Measurements from ENCODE around the gene PAFAH2.

Gene PAFAH2
- 10.9 to 20.6 reads per million in 2 donors for total RNA-seq

GRCh38 chr1:25997828-25998761, at the start of gene PAFAH2:
Gene PAFAH2 (minus strand): TSS chr1:25998063. CDS start chr1:25990816, 7,247 bp downstream.
- peak; percentile 87 to 100 (median 95) for DNase-seq

GRCh38 chr1:26047278-26047874, 49.5 kb upstream of the PAFAH2 start:
- no peak for DNase-seq

- DNase-seq: no peak
Observed at GRCh38 chr1:26046246-26047095, 48.6 kb upstream of the PAFAH2 start.

- peak in 1 of 5 experiments; percentile 16 for DNase-seq
Observed at GRCh38 chr1:26045722-26046245, 47.9 kb upstream of the PAFAH2 start, which contains the start of gene SLC30A2. Gene SLC30A2 (minus strand): TSS chr1:26046118. CDS start chr1:26045896, 222 bp downstream.

- DNase-seq: no peak
Observed at GRCh38 chr1:26044971-26045721, 47.3 kb upstream of the PAFAH2 start.

- no peak for DNase-seq
Observed at GRCh38 chr1:26044414-26044813, 46.6 kb upstream of the PAFAH2 start.

- no peak for DNase-seq
Observed at GRCh38 chr1:26043765-26044164, 45.9 kb upstream of the PAFAH2 start.

- DNase-seq: no peak
Observed at GRCh38 chr1:26041978-26042377, 44.1 kb upstream of the PAFAH2 start.

- DNase-seq: no peak
Observed at GRCh38 chr1:26041401-26041800, 43.5 kb upstream of the PAFAH2 start.

- no peak for DNase-seq
Observed at GRCh38 chr1:26038904-26039303, 41.0 kb upstream of the PAFAH2 start.

GRCh38 chr1:26038477-26038876, 40.6 kb upstream of the PAFAH2 start:
- DNase-seq: no peak

- DNase-seq: no peak
Observed at GRCh38 chr1:26037904-26038303, 40.0 kb upstream of the PAFAH2 start.

GRCh38 chr1:26036756-26037281, 39.0 kb upstream of the PAFAH2 start:
- no peak for DNase-seq

- peak; percentile 55 to 69 (median 59) for DNase-seq
Observed at GRCh38 chr1:26035959-26036755, 38.3 kb upstream of the PAFAH2 start.

GRCh38 chr1:26035203-26035958, 37.5 kb upstream of the PAFAH2 start:
- DNase-seq: peak; percentile 85 to 94 (median 88)

- DNase-seq: no peak
Observed at GRCh38 chr1:26034504-26035202, 36.8 kb upstream of the PAFAH2 start.

GRCh38 chr1:26032656-26033357, 34.9 kb upstream of the PAFAH2 start:
- DNase-seq: no peak

- no peak for DNase-seq
Observed at GRCh38 chr1:26031611-26032220, 33.9 kb upstream of the PAFAH2 start.

Measured in T-helper 2 cell (primary cell).